Type B pancreatic cell (in vitro differentiated cells): ENCODE data around the gene GLG1. TPM values are rescaled to one million over a fixed set of nuclear protein-coding genes. Genes with fewer than 3 reads are reported as not detected.
"Not testable (repeated sequence)": the region's sequence is repeated elsewhere in the genome, so short reads cannot be mapped to it uniquely, and the experiment has no call there.

ENCODE experiments used
- DNase-seq: peaks from one replicate; pipeline ENCODE4 v3.0.0; 2021; ENCODE audit warnings: mixed read lengths; ENCODE audit not compliant: unreplicated experiment; ENCODE audit errors: extremely low spot score
- H3K27ac Mint-ChIP-seq: 2 replicates; pipeline ENCODE4 v1.8.0; 2021; ENCODE audit warnings: mild to moderate bottlenecking, mixed read lengths
- H3K27me3 Mint-ChIP-seq: 2 replicates; pipeline ENCODE4 v1.8.0; 2021; ENCODE audit warnings: mixed read lengths
- H3K36me3 Mint-ChIP-seq: 2 replicates; pipeline ENCODE4 v1.8.0; 2021; ENCODE audit warnings: mixed read lengths
- H3K4me1 Mint-ChIP-seq: one replicate; pipeline ENCODE4 v1.8.0; 2021; ENCODE audit warnings: mixed read lengths; ENCODE audit not compliant: unreplicated experiment
- H3K4me3 Mint-ChIP-seq: 2 replicates; pipeline ENCODE4 v1.8.0; 2021; ENCODE audit warnings: mild to moderate bottlenecking, mixed read lengths
- H3K9me3 Mint-ChIP-seq: 2 replicates; pipeline ENCODE4 v1.8.0; 2021; ENCODE audit warnings: mixed read lengths
- total RNA-seq: library from RNA; stranded (reverse); gene quantifications from 2 replicates; pipeline ENCODE4 v1.2.1, GENCODE V29; 2021; ENCODE audit warnings: low replicate concordance
- TF ChIP-seq, protein P1 (sequence below): fragments of 200-600 bp; sonication (generic); conservative IDR thresholded peaks from 2 replicates; pipeline ENCODE4 v1.5.0; 2021; ENCODE audit warnings: antibody characterized with exemption, mild to moderate bottlenecking

The GLG1 gene
- total RNA-seq, 1 donor from 2014 or later = 144 TPM

- no peaks in the 10 kb centered on the region for H3K27me3 Mint-ChIP-seq
- H3K4me3 Mint-ChIP-seq = no peak overlapping the region
- H3K27ac Mint-ChIP-seq = no peak overlapping the region
- H3K9me3 Mint-ChIP-seq = no peaks in the 10 kb centered on the region
- TF ChIP-seq, protein P1, sequence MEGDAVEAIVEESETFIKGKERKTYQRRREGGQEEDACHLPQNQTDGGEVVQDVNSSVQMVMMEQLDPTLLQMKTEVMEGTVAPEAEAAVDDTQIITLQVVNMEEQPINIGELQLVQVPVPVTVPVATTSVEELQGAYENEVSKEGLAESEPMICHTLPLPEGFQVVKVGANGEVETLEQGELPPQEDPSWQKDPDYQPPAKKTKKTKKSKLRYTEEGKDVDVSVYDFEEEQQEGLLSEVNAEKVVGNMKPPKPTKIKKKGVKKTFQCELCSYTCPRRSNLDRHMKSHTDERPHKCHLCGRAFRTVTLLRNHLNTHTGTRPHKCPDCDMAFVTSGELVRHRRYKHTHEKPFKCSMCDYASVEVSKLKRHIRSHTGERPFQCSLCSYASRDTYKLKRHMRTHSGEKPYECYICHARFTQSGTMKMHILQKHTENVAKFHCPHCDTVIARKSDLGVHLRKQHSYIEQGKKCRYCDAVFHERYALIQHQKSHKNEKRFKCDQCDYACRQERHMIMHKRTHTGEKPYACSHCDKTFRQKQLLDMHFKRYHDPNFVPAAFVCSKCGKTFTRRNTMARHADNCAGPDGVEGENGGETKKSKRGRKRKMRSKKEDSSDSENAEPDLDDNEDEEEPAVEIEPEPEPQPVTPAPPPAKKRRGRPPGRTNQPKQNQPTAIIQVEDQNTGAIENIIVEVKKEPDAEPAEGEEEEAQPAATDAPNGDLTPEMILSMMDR = no peak
- DNase-seq = no peak
- H3K4me1 Mint-ChIP-seq = peaks cover 7% of the 10 kb centered on the region
- H3K36me3 Mint-ChIP-seq = peaks cover 18% of the 10 kb centered on the region
These were observed 82.0 kb downstream of the GLG1 start for GRCh38 chr16:74524926-74525325.

- TF ChIP-seq, protein P1 = no peak
These were observed 82.8 kb downstream of the GLG1 start for GRCh38 chr16:74524117-74524516.

DNA sequence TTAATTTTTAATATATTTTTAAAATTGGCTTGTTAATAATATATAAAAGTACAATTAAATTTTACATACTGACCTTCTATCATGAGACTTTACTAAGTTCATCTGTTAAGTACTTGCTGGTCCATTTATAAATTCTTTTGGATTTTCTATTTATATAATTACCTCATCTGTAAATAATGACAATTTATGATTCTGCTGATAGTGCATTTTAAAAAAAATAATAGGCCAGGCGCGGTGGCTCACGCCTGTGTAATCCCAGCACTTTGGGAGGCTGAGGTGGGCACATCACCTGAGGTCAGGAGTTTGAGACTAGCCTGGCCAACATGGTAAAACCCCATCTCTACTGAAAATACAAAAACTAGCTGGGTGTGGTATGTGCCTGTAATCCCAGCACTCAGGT, 83.2 kb downstream of the GLG1 start:
- H3K9me3 Mint-ChIP-seq, H3K27ac Mint-ChIP-seq, H3K4me3 Mint-ChIP-seq, H3K27me3 Mint-ChIP-seq, H3K4me1 Mint-ChIP-seq, DNase-seq: not testable (repeated sequence)
- H3K36me3 Mint-ChIP-seq = peaks cover 18% of the 10 kb centered on the region

More at GRCh38 chr16:74524117-74524516, 82.8 kb downstream of the GLG1 start:
- Mint-ChIP-seq H3K36me3 (peaks cover 18% of the 10 kb centered on the region), H3K4me1 (peaks cover 7% of the 10 kb centered on the region), H3K27me3 (no peaks in the 10 kb centered on the region), H3K27ac (no peak overlapping the region), H3K9me3 (no peaks in the 10 kb centered on the region), H3K4me3 (no peak overlapping the region)
- DNase-seq = no peak

GRCh38 chr16:74522160-74522559, 84.8 kb downstream of the GLG1 start:
- no peak overlapping the region for H3K27ac Mint-ChIP-seq
- H3K36me3 Mint-ChIP-seq = peaks cover 18% of the 10 kb centered on the region
- H3K4me3 Mint-ChIP-seq = no peak overlapping the region
- H3K27me3 Mint-ChIP-seq = no peaks in the 10 kb centered on the region
- TF ChIP-seq, protein P1 = no peak
- peaks cover 7% of the 10 kb centered on the region for H3K9me3 Mint-ChIP-seq
- H3K4me1 Mint-ChIP-seq = peaks cover 7% of the 10 kb centered on the region
- no peak for DNase-seq

DNA sequence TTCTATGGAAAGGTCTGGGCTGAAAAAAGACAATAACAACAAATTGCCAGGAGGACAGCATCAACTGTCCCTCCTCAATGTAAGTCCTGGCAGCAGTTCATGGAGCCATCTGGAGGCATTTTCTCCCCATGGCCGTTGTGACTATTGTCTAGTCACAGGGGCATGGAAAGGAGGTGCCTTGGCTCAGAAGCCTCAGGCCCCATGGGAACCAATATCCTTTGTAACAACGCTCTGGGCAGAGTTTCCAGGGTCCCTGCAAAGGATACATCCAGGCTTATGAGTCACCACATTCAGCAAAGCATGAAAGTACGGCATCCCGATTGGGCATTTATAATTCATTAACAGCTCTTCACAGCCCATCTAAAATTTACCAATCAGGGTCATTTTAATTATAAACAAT, 85.2 kb downstream of the GLG1 start:
- Mint-ChIP-seq H3K27me3 (no peaks in the 10 kb centered on the region), H3K9me3 (peaks cover 7% of the 10 kb centered on the region), H3K4me3 (no peak overlapping the region), H3K27ac (no peak overlapping the region), H3K36me3 (peaks cover 18% of the 10 kb centered on the region), H3K4me1 (peaks cover 7% of the 10 kb centered on the region)
- no peak for DNase-seq
- TF ChIP-seq, protein P1 = no peak

- peaks cover 15% of the 10 kb centered on the region for H3K36me3 Mint-ChIP-seq
- H3K4me1 Mint-ChIP-seq, H3K9me3 Mint-ChIP-seq, H3K27ac Mint-ChIP-seq, DNase-seq, H3K27me3 Mint-ChIP-seq, H3K4me3 Mint-ChIP-seq: not testable (repeated sequence)
These were observed 88.0 kb downstream of the GLG1 start for GRCh38 chr16:74518934-74519333.

GRCh38 chr16:74511961-74512360, 95.0 kb downstream of the GLG1 start:
- no peak overlapping the region for H3K27ac Mint-ChIP-seq
- peaks cover 25% of the 10 kb centered on the region for H3K36me3 Mint-ChIP-seq

More at GRCh38 chr16:74511961-74512360, 95.0 kb downstream of the GLG1 start:
- TF ChIP-seq, protein P1 = no peak
- DNase-seq = no peak
- no peaks in the 10 kb centered on the region for H3K27me3 Mint-ChIP-seq
- no peak overlapping the region for H3K4me3 Mint-ChIP-seq
- H3K4me1 Mint-ChIP-seq = peaks cover 15% of the 10 kb centered on the region
- no peaks in the 10 kb centered on the region for H3K9me3 Mint-ChIP-seq
